RPMI8226 (cell line): ENCODE results near the gene SFPQ.
A peak's percentile ranks its signal among the peaks of the same experiment; 100 is the strongest.
"Not testable (repeated sequence)": the region's sequence is repeated elsewhere in the genome, so short reads cannot be mapped to it uniquely, and the experiment has no call there.

ENCODE experiments used
- DNase-seq: peaks from one replicate; pipeline ENCODE4 v3.0.0-alpha.2; 2015

The SFPQ gene

DNA sequence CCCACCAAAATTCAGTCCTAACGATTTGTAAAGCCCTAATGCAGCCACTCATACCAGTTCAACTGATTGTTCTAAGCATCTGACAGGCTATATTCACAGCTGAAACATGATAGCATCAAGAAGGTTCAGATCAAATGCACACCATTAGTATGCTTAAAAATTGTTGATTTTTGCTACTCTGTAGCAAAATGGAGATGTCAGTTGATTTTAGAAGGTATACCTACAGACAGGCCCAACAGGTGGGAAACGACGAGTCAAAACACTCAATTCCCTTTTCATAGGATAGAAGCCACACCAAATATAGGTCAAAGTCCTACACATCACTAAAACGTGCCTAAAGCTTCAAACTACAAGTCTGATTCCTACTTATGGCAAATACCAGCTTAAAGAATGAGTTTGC is 6.7 kb downstream of the SFPQ start:
- DNase-seq: no peak

DNA sequence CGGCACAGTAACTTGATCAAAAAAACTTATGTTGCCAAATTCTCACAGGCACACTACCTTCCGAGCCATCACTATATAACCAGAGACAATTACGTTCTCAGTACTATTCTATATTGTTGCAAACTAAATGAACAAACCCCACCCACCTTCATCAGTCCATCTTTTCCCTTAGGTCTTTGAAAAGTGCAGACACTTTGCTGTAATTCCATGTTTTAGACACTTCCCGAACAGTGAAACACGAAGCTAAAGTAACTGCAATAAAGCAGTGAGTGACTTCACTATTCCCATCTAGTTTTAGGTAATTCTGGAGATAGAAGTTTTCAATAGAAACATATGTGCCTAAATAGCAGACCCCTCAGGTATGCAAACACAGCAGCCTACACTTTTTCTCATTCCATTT is 7.7 kb downstream of the SFPQ start:
- DNase-seq: no peak

DNA sequence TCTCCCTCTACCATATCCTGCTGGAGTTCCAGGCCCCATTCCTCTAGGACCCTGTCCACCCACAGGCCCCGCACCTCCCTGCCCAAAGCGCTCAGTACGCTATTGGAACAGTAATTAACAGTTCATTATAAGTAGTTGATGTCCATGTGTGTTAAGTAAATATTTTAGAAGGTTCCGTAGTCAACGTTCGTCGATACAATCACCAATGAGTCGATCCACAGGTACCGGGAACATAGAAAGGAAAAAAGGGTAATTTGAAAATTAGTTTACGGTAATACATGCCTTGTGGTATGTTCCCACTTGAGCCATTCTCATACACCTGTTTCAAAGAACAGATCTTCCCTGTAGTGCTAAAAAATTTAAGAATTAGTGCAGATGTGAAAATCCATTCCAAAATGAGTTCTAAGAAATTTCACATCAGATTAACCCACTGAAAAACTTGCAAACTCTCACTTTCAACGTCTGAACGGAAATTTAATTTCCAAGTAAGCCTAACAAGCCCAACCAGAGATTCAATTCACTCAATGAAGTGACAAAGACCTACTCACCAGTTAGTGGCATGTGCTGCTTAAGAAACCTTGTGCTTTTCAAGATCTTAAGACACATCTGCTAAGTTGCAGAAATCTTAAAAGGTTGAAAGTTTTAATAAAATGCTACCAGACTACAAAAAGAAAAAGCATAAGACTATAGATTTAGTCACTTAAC is 8.3 kb downstream of the SFPQ start:
- DNase-seq: no peak

DNA sequence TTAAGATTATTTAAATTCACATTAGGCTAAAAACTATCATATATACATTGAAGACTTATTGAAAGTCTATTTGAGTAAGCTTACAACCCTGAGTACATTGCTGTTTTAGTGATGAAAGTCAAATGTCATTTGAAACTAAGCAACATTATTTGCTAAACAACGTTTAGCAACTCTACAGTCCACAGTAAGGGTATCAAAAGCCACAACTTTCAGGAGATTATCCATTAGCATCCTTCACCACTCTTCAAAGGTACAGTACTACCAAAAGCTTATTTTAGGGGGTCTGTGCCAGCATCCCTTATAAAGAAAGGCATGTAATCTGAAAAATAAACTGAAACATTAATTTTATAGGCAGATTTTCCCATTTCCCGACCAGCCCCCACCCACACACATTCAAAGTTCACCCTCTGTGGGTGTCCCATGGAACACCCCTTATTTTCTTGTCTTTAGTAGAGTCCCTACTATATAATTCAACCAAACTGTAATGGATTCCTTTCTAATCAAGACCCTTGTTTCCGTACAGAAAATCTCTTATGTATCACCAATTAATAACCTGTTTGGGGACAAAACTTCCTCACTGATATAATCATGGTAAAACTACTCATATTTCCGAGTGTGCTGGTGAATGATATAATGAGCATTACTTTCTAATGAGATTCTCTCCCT is 11.0 kb downstream of the SFPQ start:
- no peak for DNase-seq

DNA sequence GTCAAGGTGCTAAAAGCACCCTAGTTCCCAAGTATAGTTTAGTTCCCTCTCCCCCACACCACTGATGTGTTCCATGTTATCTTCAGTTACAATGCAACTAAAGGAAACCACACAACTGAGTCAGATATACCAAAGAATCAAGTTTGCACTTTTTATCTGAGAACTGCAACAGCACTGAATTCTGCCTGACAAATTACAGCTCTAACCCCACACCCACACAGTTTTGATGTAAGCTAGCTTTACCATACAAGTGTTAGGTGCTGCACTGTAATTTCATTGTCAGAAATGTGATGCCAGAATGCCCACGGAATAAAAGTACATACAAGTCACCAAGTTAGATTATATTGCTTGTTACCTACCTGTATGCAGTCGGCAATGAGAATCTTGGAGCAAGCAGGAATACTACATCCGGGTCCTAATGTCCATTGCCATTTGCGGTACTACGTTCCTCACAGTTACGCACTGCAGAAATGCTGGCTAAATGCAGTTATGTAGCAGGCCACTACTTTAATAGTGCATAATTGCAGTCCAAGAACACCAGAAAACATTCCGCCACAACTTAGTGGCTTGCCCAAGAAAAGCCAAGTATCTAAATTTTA is 12.1 kb downstream of the SFPQ start:
- no peak for DNase-seq

DNA sequence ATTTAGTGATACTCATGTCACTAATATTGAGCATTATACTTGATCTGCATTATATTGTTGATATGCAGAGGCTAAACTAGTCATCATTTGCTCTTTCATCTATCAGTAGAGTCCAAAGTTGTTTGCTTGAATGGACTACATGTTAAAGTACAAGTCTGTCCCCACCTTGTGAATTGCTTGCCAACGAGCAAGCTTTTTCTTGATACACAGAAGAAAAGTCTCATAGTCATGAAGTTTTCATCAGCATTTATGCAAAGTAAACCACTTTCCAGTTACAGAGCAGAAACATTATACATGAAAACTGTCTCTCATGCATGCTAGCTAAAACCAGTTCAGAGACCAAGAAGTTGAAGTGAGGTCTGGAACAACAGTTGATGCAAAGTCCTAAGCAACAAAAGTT is 13.0 kb downstream of the SFPQ start:
- DNase-seq: no peak

DNA sequence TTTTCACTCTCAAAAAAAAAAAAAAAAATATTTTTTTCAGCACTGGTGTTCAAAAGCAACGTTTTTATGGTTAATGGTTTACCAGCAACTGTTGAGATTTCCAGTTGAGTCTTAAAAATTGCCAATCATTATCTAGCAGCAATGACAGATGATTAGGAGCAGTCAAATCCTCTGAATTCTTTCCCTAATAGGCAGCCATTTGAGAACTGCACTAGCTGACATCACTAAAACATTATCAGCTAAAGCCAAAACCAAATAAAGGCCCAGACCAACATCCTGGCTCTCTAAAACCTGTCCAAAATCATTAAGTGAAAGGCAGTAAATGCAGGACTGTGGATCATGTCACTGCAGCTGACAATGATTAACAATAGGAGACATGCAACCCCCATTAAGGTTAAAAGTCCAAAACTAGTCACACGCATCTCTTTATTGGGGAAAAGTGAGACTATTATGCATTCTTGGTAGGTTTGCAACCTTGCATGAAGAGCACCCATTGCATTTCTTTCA is 14.0 kb downstream of the SFPQ start:
- DNase-seq: no peak

DNA sequence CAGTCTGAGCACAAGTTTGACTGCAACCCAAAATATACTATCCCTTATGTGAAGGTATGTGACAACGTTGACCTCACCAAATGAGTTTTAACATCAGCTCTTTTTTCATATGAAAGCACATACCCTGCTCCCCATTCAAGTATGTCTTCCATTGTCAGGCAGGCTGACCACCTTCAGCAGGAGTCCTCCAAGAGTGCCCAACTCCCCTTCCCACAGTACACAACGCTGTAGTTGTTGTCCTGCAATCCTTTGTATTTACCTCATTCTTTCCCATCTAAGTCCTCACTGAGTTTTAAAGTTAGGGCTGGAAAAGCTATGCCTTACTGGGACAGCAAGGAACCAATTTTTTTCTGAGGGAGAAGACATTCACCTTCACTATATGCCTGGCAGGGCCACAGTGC is 14.7 kb downstream of the SFPQ start:
- no peak for DNase-seq

DNA sequence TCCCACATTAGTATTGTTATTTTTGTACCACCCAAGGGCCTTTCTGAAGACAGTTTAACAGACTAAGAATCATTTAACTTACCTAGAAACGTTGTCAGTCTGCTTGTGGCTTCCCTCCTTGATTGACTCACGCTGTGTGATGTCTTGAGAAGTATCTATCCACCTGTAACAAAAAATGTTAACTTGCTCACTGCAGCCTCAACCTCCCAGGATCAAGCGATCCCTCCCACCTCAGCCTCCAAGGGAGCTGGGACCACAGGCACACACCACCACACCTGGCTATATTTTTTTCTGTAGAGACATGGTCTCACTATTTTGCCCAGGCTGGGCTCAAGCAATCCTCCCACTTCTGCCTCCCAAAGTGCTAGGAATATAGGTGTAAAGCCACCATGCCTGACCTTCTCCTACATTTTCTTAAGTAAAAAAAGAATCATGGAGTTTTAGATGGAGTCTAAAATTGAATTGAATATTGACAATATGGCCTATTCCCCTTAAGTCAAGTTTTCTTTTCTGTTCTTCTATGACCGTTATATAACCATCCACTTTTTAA is 15.6 kb downstream of the SFPQ start:
- no peak for DNase-seq

DNA sequence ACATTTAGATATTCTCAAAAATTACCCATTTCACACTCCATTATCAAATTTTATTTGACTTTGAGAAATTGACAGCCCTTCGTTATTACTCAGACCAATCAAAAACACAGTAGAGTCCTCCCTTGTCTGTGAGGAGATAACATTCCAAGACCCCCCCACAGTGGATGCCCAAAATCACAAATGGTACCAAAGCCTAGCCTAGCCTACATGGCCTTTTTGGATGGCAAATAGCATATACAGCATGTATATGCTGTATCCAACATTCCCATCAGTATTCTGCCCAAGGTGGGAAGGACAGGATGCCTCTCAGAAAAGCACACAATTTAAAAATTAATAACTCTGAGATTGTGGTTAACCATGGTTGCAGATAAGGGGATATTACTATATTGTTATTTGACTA is 17.3 kb downstream of the SFPQ start:
- no peak for DNase-seq

DNA sequence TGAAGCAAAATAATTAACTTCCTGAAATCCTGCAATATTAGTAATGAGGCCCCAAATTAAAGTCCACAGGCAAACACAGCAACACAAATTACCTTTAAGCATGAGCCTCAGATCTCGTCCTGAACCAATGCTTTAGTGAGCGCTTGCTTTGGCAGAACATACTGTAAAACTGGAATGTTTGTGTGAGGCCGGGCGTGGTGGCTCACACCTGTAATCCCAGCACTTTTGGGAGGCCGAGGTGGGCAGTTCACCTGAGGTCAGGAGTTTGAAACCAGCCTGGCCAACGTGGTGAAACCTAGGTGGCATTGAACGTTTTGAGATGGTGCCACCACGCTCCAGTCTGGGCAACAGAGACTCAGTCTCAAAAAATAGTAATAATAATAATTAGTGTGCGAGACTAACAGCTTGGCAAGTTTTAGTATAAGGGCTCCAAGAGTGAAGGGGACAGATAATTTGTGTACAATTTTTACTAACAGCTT is 17.8 kb downstream of the SFPQ start:
- DNase-seq: no peak

DNA sequence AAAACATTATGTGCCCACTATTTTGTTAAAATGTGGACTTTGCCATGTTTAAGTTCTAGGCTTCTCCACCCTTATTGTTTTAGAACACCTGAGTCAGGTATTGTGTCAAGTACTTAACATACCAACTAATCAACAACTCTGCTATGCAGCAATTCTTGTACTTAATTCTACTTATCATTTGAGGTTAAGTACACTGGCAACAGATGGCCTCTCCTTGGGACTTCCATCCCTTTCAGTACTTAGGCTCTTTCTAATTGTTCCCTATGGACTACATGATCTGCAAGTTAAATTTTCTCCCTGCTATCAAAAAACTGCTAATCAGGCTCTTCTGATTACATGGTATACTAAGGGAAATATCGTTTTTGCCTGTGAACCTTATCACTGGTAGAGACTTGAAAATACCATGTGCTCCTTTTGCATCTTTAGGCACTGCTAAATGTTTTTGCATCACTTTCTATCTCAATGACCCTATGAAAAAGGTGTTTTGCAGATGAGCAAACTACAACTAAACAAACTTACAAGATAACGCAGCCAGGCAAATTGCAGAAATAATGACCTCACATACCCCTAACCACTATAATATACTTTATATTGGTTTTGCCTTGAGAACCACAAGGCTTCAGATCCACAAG is 18.9 kb downstream of the SFPQ start:
- no peak for DNase-seq

DNA sequence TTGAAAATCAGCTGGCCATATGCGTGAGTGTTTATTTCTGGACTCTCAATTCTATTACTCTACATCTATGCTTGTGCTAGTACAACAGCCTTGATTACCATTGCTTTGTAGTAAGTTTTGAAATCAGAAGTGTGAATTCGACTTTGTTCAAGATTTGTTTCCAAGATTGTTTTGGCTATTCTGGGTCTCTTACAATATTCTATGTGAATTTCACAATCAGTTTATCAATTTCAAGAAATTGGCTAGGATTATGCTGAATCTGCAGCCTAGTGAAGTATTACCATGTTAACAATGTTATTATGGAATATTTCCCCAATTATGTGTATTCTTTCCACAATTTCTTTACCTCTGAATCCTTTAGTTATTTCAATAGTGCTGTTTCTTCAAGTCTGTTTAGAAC is 19.5 kb downstream of the SFPQ start:
- no peak for DNase-seq

DNA sequence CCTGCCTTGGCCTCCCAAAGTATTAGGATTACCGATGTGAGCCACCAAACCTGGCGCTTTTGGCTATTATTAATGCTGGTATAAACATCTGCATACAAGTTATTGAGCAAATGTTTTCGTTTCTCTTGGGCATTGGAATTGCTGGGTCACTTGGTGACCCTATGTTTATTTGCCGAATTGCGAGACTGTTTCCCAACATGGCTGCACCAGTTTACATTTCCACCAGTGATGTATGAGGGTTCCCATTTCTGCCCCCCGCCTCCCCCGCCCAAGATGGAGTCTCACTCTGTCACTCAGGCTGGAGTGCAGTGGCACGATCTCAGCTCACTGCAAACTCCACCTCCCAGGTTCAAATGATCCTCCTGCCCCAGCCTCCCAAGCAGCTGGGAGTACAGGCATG is 20.9 kb downstream of the SFPQ start:
- DNase-seq: no peak

DNA sequence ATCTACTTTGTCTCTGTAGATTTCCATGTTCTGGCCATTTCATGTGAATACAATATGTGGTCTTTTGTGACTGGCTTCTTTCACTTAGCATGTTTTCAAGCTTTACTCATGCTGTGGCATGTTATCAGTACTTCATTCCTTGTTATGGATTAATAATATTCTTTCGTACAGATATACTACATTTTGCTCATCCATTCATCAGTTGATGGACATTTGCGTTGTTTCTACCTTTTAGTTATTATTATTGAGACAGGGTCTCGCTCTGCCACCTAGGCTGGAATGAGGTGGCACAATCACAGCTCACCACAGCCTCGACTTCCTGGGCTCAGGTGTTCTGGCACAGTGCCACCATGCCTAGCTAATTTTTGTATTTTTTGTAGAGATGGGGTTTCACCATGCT is 21.4 kb downstream of the SFPQ start:
- DNase-seq: peak; percentile 29

DNA sequence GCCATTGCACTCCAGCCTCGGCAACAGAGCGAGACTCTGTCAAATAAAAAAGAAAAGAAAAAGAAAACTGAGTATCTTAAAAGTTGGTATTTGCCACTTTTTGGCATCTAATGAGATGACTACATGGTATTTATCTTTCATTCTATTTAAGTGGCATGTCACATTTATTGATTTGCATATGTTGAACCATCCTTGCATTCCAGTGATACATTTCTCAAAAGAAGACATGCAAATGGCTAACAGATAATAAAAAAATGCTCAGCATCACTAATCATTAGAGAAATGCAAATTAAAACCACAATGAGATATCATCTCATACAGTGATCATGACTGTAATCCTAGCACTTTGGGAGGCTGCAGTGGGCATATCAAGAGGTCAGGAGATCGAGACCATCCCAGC is 28.1 kb downstream of the SFPQ start:
- no peak for DNase-seq

DNA sequence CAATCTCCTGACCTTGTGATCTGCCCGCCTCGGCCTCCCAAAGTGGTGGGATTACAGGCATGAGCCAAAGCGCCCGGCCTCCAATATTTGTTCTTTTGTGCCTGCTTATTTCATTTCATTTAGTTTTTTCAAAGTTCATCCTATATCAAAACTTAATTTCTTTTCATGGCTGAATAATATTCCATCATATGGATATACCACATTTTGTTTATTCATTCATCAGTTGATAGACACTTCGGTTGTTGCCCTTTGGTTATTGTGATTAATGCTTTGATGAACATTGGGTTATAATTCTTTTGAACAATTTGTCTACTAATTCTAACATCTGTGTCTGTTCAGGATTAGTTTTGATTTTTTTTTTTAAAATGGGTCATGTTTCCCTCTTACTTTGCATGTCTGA is 41.7 kb downstream of the SFPQ start:
- DNase-seq: no peak

DNA sequence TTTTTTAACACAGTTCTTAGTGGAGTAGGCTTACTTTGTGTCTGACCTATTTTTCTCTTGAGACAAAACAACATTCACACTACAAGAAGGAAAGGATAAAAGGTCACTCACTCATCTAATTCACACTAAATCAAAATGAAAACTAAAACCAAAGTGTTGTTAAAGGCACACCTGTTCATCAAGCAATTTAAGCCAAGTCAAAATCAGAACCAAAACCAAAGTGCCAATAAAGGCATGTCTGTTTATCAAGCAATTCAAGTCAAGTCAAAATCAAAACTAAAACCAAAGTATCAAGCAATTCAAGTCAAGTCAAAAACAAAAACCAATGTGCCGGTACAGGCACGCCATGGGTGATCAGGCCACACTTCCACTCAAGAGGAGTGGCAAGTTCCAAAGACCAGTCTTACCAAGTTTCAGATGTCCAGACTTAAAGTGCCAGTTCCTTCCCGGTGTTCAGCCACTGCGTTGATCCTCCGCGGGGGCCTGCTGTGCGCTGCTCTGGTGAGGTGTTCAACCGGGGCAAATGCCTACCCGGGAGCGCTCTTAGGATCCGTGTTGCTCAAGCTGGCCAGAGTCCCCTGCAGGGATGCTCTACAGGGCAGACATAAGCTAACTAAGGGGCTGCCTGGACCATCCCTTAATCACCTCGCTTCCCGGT is 46.9 kb downstream of the SFPQ start:
- DNase-seq: not testable (repeated sequence)

DNA sequence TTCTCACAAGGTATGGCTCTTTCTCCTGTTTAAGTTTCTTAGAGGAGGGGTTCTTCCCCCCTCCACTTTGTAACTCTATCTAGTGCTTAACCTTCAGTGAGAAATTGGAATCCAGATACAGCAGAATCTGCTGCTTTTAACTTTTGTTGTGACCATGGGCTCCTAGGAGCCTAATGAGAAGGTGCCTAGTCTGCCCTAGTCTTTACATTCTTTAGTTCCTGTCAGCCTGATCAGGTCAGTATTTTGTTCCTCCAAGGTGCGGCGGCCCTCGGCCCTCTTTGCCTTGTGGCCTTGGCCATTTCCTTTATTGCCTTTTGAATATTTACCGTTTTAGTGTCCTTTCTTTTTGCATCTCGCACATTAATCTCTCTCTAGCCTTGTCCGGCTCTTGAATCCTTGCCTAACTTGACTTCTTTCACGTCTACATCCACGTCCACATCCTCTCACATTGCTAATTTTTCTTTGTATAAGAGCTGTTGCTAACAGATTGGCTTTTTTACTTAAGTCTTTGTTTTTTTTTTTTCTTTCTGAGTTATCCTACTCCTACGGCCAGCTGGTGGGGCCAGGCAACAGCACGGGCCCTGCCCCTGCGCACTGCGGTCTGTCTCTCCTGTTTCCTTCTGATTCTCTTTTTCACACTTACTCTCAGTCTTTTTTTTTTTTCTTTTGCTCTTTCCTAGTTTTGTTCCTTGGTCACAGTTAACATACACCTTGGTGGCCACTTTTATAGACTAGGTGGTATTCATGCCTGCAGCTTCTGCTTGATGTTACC is 49.0 kb downstream of the SFPQ start:
- no peak for DNase-seq

DNA sequence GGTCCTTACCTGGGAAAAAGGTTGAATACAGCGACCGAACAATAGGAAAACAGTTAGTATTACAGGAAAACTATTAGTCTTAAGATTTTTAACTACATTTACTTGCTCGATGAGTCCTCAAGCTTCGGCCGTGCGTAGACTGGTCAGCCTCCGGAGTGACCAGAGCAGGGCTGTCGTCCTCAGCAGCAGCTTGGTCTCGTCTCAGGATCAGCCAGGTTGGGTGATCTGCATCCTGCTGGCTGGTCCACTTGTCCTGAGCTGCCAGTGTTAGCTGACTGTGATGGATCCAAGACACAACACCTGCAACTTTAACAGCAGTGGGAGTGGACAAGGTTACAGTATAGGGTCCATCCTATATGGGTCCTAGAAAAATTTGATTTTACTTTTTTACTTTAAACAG is 50.2 kb downstream of the SFPQ start:
- not testable (repeated sequence) for DNase-seq

DNA sequence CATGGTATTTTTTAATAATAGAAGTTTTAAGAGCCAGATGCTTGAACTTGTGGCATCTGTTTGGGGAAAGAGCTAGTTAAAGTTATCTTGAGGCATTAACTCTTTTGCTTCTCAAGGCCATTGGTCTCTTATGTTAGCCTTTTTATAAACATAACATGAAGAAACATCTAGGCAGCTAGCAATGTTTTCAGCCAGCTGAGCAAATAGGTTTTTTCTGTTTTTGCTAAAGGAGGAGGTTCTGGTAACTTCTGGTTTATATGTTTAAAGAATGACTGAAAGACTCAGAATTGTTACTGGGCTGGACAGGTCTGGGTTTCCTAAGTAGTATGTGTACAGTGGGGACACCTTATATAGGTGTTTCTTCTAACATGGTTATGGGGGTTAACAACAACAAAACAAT is 50.7 kb downstream of the SFPQ start:
- DNase-seq: not testable (repeated sequence)

DNA sequence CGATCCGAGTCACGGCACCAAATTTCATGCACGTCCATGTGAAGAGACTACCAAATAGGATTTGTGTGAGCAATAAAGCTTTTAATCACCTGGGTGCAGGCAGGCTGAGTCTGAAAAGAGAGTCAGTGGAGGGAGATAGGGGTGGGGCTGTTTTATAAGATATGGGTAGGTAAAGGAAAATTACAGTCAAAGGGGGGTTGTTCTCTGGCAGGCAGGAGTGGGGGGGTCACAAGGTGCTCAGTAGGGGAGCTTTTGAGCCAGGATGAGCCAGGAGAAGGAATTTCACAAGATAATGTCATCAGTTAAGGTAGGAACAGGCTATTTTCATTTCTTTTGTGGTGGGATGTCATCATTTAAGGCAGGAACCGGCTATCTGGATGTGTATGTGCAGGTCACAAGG is 55.4 kb downstream of the SFPQ start:
- DNase-seq: not testable (repeated sequence)
